GM18519 (cell line): ENCODE results near the gene LTB4R2.
A peak's percentile ranks its signal among the peaks of the same experiment; 100 is the strongest.

Experiments used
- ATAC-seq: cut with Tn5 transposase; IDR thresholded peaks from one replicate; pipeline ENCODE4 v1.9.1; 2021; ENCODE audit warnings: mild to moderate bottlenecking, moderate library complexity; ENCODE audit not compliant: unreplicated experiment, low FRiP score

The LTB4R2 gene

DNA sequence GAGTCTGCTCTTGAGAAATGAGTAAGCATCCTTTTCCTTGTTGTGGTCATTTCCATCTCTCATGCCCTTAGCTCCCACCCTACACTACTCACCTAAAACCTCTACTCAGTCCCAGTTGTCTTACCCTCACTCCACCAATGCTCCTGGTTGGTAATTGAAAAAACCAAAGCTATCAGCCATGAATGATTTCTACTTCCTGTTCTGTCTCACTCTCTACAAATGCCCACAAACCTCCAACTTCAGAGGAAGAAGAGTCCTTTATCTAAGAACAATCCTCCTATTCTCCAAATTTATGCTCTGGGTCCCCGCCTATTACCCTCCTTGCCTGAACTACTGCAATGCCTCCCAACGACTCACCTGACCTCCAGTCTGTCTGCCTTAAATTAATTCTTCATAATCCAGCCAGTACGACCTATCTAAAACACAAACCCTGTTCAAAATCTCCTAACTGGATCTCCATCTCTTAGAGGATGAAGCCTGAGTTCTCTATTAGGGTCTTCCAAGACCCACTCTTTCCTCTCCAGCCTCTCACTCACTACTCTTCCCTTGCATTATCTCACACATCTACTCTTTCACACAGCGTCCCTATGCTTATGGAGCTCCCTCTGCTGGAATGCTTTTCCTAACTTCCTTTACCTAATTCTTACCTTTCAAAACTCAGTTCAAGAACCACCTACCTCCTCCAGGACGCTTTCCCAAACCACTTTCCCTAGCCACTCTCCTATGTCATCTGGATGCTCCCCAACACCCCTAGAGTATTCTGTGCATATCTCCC, 12.6 kb upstream of the LTB4R2 start:
- ATAC-seq = no peak

DNA sequence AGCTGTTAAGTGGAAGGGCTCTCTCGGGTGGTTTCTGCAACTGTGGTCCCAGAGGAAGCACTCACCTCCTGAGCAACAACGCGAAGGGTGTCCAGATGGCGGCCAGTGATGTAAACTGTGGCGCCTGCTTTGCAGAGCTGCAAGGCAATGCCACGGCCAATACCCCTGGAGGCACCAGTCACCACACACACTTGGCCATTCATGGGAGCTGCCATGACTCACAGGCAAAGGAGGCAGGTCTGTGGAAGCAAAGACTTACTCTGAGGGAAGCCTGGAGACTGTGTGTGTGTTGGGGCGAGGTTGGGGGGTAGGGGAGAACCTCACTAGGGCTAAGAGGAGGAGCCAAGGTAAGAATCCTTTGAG, 11.1 kb upstream of the LTB4R2 start:
- no peak for ATAC-seq

DNA sequence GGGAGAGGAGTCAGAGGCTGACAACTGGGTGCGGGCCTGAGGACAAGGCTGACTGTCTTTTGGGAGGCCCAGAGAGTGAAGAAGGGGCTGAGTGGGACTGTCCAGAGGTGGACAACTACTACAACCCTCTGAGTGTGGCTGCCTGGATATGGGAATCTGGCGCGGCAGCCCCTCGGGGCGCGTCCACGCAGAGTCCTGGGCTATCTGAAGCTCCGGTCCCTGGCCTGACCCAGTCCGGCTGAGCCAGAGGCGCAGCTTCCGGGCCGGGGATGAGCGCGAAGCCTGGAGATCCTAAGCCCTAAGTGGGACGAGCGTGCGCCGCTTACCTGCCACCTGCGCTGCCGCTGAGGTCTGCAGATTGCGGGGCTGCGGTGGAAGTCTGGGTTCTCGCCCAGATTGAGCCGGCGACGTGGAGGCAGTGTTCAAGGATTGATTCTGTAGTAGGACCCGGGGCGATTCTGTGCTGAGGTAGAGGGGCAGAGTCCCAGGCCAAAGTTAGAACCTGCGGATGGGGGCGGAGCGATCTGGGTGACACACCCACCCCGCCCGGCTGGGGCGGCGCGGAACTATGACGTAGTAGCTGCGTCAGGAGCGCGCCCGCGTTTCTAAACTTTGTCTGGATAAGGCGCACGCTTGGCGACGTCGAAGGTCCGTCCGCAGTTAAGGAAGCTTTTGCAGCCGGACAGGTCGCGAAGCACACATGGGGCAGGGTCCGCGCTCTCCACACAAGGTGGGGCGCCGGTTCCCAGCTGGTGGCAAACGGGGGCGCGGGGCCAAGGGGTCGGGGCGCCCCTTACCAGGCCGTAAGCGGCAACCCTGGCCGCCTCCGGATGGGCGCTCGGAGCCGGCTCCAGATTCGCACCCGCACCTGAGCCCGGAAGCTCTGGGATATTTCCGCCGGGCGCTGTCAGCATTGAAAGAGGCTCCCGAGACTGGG, 10.4 kb upstream of the LTB4R2 start, which contains the start of the genes DHRS1 and NOP9:
TSS of gene DHRS1 (minus strand) at position 526 of the 937 bp plus-strand sequence. CDS start 674 bp downstream, outside the sequence.
TSS of gene NOP9 (plus strand) at position 596 of the 937 bp plus-strand sequence. CDS start at position 701, 105 bp downstream.
- ATAC-seq = peak; percentile 50

DNA sequence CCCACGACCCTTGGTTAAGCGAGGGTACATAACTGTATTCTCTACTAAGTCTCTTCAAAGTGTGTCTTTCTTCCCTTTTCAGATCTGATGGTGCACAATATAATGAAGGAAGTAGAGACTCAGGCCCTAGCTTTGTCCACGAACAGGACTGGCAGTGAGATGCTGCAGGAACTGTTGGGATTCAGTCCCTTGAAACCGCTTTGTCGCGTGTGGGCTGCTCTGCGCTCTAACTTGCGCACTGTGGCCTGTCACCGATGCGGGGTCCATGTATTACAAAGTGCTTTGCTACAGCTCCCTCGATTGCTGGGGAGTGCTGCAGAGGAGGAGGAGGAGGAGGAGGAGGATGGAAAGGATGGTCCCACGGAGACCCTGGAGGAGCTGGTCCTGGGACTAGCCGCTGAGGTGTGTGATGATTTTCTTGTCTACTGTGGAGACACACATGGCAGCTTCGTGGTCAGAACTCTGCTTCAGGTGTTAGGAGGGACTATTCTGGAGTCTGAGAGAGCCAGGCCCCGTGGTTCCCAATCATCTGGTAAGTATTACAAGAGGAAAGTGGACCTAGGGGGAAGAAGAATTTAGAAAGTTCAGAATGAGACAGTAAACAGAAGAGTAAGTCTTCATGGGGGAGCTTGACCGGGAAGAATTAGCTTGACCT, 9.5 kb upstream of the LTB4R2 start:
- no peak for ATAC-seq

DNA sequence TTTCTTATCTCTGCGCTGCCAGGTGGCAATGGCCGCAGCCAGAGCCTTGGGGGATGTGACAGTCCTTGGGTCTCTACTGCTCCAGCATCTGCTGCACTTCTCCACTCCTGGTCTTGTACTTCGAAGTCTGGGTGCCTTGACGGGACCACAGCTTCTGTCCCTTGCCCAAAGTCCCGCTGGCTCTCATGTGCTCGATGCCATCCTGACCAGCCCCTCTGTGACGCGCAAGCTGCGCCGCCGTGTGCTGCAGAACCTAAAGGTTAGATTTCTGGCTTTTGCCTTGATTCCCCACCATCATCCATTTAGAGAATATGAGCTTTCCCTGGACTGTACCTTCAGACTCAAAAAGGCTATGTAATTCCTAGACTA, 5.9 kb upstream of the LTB4R2 start:
- ATAC-seq = no peak

DNA sequence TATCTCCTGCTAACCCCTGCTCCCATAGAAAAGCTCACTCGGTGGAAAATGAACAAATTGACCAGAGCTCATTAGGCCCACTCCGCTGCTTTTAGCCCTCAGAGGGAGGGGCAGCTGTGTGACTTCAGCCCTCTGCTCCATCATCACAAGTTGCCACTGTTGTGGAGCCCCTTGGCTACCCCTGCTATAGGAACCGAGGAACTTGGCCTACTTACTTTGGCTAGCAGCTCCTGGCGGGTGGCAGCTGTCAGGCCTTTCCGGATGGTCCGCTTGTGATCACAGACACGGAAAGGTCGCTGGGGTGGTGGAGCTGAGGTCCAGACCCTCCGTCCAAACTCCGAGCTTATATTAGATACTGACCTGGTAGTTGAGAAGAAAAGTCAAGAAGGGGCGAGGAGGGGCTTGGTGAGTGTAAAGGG, 2.8 kb upstream of the LTB4R2 start:
- ATAC-seq = no peak

- no peak for ATAC-seq
These were observed 2.2 kb upstream of the LTB4R2 start, which contains the start of gene CIDEB for GRCh38 chr14:24307575-24308341. Gene CIDEB (minus strand): TSS chr14:24307977. CDS start chr14:24307858, 119 bp downstream.

- no peak for ATAC-seq
These were observed 1.4 kb upstream of the LTB4R2 start for GRCh38 chr14:24308342-24309124.

DNA sequence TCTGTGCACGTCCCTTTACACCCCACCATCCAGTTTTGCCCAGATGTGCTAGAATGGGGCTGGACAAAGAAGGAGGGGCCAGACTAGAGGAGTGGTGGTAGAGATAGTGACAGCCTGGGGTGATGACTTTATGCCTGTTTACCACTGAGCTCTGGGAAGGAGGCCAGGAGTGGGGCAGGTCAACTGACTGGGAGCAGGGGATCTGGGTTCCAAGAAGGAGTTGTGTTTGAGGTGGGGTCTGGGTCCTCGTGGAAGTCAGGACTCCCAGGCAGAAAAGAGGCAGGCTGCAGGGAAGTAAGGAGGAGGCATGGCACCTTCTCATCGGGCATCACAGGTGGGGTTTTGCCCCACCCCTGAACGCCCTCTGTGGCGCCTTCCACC, 315 bp downstream of the LTB4R2 start:
- ATAC-seq = no peak

GRCh38 chr14:24310646-24311604, 985 bp downstream of the LTB4R2 start, which contains the start of gene LTB4R:
Gene LTB4R (plus strand): TSS chr14:24311502. CDS start chr14:24315652, 4,150 bp downstream.
- ATAC-seq = peak; percentile 39

DNA sequence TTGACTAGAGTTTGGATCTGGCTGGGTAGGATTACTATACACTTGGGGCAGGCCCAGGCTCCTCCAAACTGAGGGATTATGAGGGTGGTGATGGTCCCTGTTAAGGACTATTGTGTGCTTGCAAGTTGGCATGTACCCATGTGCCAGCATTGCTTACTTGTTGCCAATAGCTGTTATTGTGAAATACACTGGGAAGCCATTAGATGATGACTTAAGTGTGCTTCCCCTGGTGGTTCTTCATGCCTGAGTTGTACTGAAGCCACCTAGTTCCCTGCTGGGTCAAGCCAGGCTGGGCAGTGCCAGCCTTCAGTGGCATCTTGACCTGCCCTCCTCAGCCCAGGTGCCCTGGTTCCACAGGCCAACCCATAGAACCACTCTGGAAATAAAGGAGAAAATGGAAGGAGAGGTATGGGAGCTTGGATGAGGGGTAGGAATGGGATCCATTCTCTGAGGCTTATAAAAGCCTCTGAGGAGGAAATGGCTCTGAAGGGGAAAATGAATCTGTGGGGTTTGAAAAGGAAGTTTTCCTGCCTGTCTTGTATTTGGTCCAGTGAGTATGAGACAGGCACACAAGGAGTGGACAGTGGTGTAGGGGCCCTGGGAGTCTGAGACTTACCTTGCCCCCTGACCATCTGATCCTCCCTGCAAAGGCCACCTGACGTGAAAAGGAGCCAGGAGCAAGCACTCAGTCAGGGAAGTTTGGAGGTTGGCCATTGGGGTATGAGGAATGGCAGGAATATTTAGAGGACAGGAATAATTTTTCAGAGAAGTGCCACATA, 2.1 kb downstream of the LTB4R2 start:
- ATAC-seq = no peak

DNA sequence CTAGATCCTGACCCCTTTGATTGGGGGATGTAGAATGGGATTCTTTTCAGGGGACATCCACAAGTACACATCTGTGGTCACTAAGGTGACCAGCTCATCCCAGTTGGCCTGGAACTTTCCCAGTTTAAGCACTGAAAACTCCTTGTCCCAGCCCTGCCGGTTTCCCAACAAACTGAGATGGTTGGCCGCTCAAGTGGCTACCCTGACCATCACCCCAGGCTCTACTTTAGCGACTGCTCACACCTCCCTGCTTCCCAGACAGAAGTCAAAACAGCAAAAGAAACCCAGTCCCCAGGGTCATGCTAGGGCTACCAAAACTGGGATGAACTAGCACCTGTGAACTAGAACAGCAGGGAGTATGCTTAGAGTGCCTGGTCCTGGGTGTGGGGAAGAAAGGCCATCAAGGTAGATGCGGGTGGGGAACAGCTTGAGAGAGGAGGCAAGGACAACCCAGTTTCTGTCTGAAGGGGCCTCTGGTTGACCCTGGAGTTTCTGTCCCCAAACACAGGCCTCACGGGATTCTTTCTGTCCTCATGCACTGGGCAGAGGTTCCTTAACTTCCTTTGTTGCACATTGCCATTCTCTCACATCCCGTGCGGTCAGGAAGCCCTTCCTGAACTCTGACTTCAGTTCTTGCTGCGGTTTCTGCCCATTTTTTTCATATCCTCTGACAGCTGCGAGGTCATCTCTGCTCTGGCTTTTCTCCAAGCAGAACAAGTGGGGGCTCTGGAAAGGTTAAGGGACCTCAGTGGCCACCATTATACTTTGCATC, 3.0 kb downstream of the LTB4R2 start:
- ATAC-seq = no peak

- no peak for ATAC-seq
These were observed 4.0 kb downstream of the LTB4R2 start for GRCh38 chr14:24313913-24314312.

GRCh38 chr14:24314377-24315193, 4.6 kb downstream of the LTB4R2 start:
- ATAC-seq = no peak

DNA sequence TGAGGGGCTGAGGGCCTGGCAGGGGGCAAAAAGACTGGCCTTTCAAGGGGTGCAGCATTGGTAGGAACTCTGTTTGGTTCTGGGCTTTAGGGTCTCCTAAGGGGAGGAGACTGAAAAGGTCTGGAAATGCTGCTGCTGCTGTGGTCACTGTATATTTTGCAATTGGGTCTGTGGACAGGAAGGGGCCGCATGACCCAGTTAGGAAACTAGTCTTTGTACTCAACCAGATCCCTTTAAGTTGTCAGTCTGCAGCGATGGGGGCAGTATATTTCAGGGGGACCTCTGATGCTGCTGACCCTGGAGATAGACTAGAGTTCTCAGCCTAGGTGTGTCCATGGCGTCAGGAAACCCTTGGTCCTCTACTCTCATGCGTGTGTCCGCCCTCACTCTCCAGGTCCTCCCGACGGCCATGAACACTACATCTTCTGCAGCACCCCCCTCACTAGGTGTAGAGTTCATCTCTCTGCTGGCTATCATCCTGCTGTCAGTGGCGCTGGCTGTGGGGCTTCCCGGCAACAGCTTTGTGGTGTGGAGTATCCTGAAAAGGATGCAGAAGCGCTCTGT, 5.4 kb downstream of the LTB4R2 start:
- no peak for ATAC-seq
